Measurements from ENCODE around the gene M6PR.

GRCh38 chr12:8913702-8914032, 35.8 kb downstream of the M6PR start:
- TF ChIP-seq, protein P1, sequence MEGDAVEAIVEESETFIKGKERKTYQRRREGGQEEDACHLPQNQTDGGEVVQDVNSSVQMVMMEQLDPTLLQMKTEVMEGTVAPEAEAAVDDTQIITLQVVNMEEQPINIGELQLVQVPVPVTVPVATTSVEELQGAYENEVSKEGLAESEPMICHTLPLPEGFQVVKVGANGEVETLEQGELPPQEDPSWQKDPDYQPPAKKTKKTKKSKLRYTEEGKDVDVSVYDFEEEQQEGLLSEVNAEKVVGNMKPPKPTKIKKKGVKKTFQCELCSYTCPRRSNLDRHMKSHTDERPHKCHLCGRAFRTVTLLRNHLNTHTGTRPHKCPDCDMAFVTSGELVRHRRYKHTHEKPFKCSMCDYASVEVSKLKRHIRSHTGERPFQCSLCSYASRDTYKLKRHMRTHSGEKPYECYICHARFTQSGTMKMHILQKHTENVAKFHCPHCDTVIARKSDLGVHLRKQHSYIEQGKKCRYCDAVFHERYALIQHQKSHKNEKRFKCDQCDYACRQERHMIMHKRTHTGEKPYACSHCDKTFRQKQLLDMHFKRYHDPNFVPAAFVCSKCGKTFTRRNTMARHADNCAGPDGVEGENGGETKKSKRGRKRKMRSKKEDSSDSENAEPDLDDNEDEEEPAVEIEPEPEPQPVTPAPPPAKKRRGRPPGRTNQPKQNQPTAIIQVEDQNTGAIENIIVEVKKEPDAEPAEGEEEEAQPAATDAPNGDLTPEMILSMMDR (IDR thresholded peaks at IDR 0.05; ENCODE audit: control extremely low read depth in 1 of 3, insufficient read depth in 1 of 3, low read depth in 1 of 3, low read length in 3 of 3) = no peak
- TF ChIP-seq CHD1 (IDR thresholded peaks at IDR 0.05; ENCODE audit: low read depth, low read length) (no peak), RFX5 (IDR thresholded peaks at IDR 0.05; ENCODE audit: borderline replicate concordance, low read depth, low read length) (no peak), MAX (IDR thresholded peaks at IDR 0.05) (no peak), NRF1 (IDR thresholded peaks at IDR 0.05; ENCODE audit: low read depth, low read length) (no peak), RXRA (IDR thresholded peaks at IDR 0.05; ENCODE audit: insufficient read depth, low read depth, low read length) (no peak), CREB1 (IDR thresholded peaks at IDR 0.05) (no peak), EZH2 (IDR thresholded peaks at IDR 0.05; ENCODE audit: low read depth, low read length, severe bottlenecking) (no peak), E2F6 (IDR thresholded peaks at IDR 0.05) (no peak)

Measured in H1 (cell line).